ENCODE measurements around the gene BDP1. TPM values are rescaled to one million over a fixed set of nuclear protein-coding genes. Genes with fewer than 3 reads are reported as not detected.
A peak's percentile ranks its signal among the peaks of the same experiment; 100 is the strongest.
"Not testable (repeated sequence)": the region's sequence is repeated elsewhere in the genome, so short reads cannot be mapped to it uniquely, and the experiment has no call there.

The BDP1 gene
- total RNA-seq (ENCODE audit: insufficient read depth, low replicate concordance) = 35.2 TPM

GRCh38 chr5:71455427-71456361, at the start of gene BDP1:
TSS of gene BDP1 (plus strand) at chr5:71455651. CDS start at chr5:71455878, 227 bp downstream.
- DNase-seq (ENCODE audit: low spot score) = peak; percentile 98

GRCh38 chr5:71410088-71410487, 45.4 kb upstream of the BDP1 start:
- not testable (repeated sequence) for DNase-seq (ENCODE audit: low spot score)

DNA sequence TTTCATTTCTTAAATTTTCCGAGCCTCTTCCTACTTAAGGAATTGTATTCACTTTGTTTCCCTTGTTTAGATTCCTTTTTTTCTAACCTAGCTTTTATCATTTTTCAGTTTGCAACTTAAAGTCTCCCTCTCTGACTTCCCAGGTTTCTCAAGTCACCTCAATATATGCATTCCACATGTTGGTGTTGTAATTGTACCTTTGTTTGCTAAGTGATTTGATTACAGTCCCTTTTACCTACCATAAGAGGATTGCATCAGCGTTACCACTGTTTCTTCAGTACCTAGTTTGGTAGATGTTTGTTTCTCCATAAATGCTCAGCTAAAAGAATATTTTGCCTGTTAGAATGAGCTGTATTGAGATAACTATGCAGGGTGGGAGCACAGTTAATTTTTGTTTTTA, 39.8 kb upstream of the BDP1 start:
- not testable (repeated sequence) for DNase-seq (ENCODE audit: low spot score)

GRCh38 chr5:71418026-71418425, 37.4 kb upstream of the BDP1 start:
- DNase-seq (ENCODE audit: low spot score) = not testable (repeated sequence)

DNA sequence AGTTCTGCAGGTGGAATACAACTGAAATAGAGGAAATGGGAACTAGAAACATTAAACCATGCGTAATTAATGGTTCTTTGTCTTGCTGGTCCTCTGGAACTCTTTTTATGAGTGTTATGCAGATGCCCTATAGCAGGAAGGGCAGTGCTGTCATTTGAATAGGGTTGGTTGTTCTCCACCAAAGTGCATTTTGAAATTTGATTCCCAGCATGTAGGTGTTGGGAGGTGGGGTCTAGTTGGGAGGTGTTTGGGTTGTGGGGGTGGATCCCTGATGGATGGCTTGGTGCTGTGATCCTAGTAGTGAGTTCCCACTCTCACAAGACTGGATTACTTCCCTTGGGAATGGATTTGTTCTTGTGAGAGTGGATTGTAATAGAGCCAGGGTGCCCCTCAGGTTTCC, 34.2 kb upstream of the BDP1 start:
- not testable (repeated sequence) for DNase-seq (ENCODE audit: low spot score)

DNA sequence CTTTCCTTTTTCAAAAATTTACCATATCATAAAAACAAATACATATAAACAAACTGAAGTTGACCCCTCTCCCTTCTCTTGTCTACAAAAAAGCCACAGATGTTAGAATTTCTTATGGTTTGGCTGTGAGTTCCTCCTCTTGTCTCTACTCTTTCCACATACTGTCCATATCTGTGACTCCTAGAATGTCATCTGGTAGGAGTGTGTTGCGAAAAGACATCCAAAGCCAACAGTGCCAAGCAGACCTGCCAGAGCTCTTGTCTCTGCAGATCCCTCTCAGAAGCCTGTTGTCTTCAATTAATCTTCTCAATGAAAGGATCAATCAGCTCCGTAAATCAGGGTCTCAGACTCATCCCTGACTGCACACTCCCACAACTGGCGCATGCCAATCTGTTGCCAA, 31.6 kb upstream of the BDP1 start:
- not testable (repeated sequence) for DNase-seq (ENCODE audit: low spot score)

DNA sequence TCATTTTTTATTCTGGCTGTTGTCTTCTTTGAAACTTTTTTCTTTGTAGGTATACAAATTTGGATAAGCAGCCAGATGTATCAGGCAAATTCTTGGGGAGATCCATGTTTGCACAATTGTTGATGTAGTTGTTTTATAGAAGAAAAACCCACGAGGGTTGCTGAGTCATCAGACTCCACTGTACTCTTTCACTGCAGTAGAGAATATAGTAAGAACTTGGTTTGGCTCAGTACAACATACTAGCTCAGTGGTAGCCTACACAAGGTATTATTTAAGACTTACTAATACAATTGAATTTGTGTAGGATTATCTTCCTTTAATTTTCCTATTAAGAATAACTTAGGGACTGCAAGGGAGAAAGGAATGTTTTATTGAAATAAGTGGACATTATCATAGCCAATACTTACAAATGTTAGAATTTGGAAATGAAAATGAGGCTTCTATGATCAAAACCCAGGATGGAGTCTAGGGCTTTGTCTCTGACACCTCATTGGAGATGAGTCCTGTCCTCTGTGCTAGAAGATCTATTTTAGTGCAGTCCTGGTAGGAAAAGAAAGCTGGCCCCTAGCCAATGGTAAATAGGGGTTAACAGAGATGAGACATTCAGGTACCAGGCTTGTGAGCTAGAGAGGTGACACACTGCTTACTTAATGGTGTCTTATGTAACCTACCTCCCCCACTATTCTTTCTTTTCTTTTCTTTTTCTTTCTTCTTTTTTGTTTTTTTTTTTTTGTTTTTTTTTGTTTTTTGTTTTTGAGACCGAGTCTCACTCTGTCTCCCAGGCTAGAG, 28.6 kb upstream of the BDP1 start:
- DNase-seq (ENCODE audit: low spot score) = not testable (repeated sequence)

GRCh38 chr5:71432410-71432809, 23.0 kb upstream of the BDP1 start:
- not testable (repeated sequence) for DNase-seq (ENCODE audit: low spot score)

DNA sequence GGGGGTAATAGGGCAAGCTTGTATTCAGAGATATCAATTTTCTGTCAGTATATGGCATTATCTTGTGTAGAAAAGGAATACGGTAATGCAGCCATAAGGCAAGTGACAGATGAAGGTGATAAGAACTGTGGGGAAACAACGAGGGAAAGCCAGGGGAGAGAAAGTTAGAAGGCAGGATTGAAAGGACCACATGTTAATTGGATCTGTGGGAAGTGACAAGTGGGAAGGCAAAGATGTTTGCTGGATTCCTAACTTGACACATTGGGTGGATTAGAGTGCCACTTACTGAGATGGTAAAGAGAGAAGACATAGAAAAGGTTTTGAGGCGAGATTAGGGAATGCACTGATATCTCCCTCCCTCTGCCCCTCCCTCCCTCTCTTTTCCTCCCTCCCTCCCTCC, 20.6 kb upstream of the BDP1 start:
- not testable (repeated sequence) for DNase-seq (ENCODE audit: low spot score)

DNA sequence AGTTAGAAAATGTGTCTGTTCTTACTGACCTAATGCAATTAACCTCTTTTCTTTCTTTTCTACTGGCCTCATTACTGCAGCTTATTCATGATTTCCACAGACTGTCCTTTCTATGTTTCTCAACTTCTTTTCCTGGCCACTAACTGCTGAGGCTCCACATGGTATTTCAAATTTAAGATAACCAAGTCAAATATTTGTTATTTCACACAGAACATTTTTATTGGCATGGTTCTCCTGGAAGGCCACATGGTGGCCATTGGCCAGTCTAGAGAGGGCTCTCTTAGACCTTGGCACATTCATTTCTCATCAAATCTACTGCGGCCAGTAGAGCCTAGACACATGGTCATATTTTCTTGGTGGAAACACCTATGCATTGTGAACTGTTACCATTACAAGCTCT, 13.9 kb upstream of the BDP1 start:
- not testable (repeated sequence) for DNase-seq (ENCODE audit: low spot score)

DNA sequence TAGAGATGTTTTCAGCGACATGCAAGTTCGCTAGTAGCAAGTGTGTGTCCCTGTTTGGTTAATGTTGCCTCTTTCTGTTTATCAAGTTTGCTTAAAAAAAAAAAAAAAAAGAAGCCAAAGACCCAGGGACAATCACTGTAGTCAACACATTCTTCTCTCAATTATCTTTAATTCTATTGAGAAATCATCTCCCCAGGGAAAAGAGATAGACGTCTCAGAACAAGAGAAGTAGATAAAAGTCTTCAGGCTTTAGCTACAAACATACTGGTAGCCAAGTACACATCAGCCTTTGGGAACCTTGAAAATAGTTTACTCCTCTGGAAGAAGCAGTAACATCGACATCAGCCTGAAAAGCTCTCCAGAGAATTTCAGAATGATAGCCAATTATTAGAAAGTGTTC, 11.6 kb upstream of the BDP1 start:
- not testable (repeated sequence) for DNase-seq (ENCODE audit: low spot score)

- DNase-seq (ENCODE audit: low spot score) = peak; percentile 21
Measured at GRCh38 chr5:71445015-71445414, 10.4 kb upstream of the BDP1 start.

GRCh38 chr5:71445523-71446152, 9.8 kb upstream of the BDP1 start:
- DNase-seq (ENCODE audit: low spot score) = not testable (repeated sequence)

- not testable (repeated sequence) for DNase-seq (ENCODE audit: low spot score)
Measured at GRCh38 chr5:71446540-71447216, 8.8 kb upstream of the BDP1 start.

- DNase-seq (ENCODE audit: low spot score) = peak; percentile 32
Measured at GRCh38 chr5:71447218-71447808, 8.1 kb upstream of the BDP1 start.

GRCh38 chr5:71452876-71453275, 2.6 kb upstream of the BDP1 start:
- DNase-seq (ENCODE audit: low spot score) = no peak

DNA sequence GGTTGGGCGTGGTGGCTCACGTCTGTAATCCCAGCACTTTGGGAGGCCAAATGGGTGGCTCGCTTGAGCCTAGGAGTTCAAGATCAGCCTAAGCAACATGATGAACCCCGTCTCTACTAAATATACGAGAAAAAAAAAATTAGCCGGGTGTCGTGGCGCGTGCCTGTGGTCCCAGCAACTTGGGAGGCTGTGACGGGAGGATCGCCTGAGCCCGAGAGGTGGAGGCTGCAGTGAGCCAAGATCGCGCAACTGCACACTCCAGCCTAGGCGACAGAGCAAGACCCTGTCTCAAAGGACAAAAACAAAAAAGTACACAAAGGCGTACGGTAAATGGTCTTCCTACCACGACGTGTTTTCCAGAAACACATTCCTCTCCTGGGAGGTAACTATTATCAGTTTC, 538 bp upstream of the BDP1 start:
- DNase-seq (ENCODE audit: low spot score) = no peak

GRCh38 chr5:71456362-71456743, 902 bp downstream of the BDP1 start:
- DNase-seq (ENCODE audit: low spot score) = peak; percentile 3

GRCh38 chr5:71457106-71457505, 1.7 kb downstream of the BDP1 start:
- DNase-seq (ENCODE audit: low spot score) = no peak

DNA sequence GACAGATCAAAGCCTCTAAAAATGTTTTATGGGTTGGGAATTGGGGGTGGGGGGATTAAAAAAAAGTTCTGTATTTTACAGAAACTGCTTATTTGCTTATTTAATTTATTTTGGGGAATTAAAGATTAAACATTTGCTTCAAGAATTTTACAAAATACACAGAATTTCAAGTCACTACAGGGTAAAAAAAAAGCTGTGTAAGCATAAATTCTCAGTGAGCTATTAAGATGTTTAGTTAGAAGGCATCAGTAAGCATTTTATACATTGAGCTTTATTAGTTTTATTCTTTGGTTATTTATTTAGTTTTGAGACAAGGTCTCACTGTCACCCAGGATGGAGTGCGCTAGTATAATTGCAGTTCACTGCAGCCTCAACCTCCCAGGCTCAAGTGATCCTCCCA, 5.2 kb downstream of the BDP1 start:
- no peak for DNase-seq (ENCODE audit: low spot score)

GRCh38 chr5:71461360-71461759, 5.9 kb downstream of the BDP1 start:
- no peak for DNase-seq (ENCODE audit: low spot score)

Data from umbilical cord (tissue), 2 donors.